GM23338 (cell line): ENCODE results near the gene INO80E. TPM values are rescaled to one million over a fixed set of nuclear protein-coding genes. Genes with fewer than 3 reads are reported as not detected.
A peak's percentile ranks its signal among the peaks of the same experiment; 100 is the strongest.

Experiments
- ATAC-seq: fragments of 200-7000 bp; cut with Tn5 transposase; 3 replicates; pipeline ENCODE4 v1.9.1; 2020
- DNase-seq: peaks from one replicate; pipeline ENCODE4 v3.0.0-alpha.2; 2015; ENCODE audit warnings: low spot score
- H2AFZ ChIP-seq: fragments of 200-600 bp; sonication (generic); 2 replicates; pipeline ENCODE4 v1.8.0; 2016; ENCODE audit warnings: antibody characterized with exemption, mild to moderate bottlenecking, moderate library complexity
- H3F3A ChIP-seq: fragments of 200-600 bp; sonication (generic); replicated peaks from 2 replicates; pipeline ENCODE4 v1.8.0; 2017; ENCODE audit warnings: antibody characterized with exemption, mixed run types, low read depth
- H3K27ac ChIP-seq: fragments of 200-600 bp; sonication (generic); 2 replicates; pipeline ENCODE4 v1.6.1; 2016; ENCODE audit warnings: low read depth
- H3K27me3 ChIP-seq: fragments of 200-600 bp; sonication (generic); 2 replicates; pipeline ENCODE4 v1.8.0; 2016; ENCODE audit warnings: mild to moderate bottlenecking, mixed run types, moderate library complexity; ENCODE audit not compliant: insufficient read depth
- H3K36me3 ChIP-seq: fragments of 200-600 bp; sonication (generic); 2 replicates; pipeline ENCODE4 v1.8.0; 2016; ENCODE audit warnings: mild to moderate bottlenecking; ENCODE audit not compliant: insufficient read depth
- H3K4me1 ChIP-seq: fragments of 200-600 bp; sonication (generic); 2 replicates; pipeline ENCODE4 v1.8.0; 2016; ENCODE audit warnings: mild to moderate bottlenecking, moderate library complexity; ENCODE audit not compliant: insufficient read depth
- H3K4me2 ChIP-seq: fragments of 200-600 bp; sonication (generic); 2 replicates; pipeline ENCODE4 v1.7.1; 2017; ENCODE audit warnings: mixed run types
- H3K4me3 ChIP-seq: fragments of 200-600 bp; sonication (generic); 2 replicates; pipeline ENCODE4 v1.6.1; 2016; ENCODE audit warnings: mixed run types
- H3K79me2 ChIP-seq: fragments of 200-600 bp; sonication (generic); replicated peaks from 2 replicates; pipeline ENCODE4 v1.8.0; 2017; ENCODE audit warnings: mild to moderate bottlenecking; ENCODE audit not compliant: insufficient read depth
- H3K9me2 ChIP-seq: fragments of 200-600 bp; sonication (generic); 2 replicates; pipeline ENCODE4 v1.8.0; 2017; ENCODE audit not compliant: insufficient read depth
- H4K20me1 ChIP-seq: fragments of 200-600 bp; sonication (generic); replicated peaks from 2 replicates; pipeline ENCODE4 v1.8.0; 2017; ENCODE audit warnings: mild to moderate bottlenecking; ENCODE audit not compliant: insufficient read depth
- H3K27ac Mint-ChIP-seq: 2 replicates; pipeline ENCODE4 v1.8.0; 2020; ENCODE audit warnings: inconsistent platforms, mild to moderate bottlenecking, moderate library complexity, mixed read lengths
- H3K27me3 Mint-ChIP-seq: 3 replicates; pipeline ENCODE4 v1.8.0; 2022; ENCODE audit warnings: low read depth, mild to moderate bottlenecking, moderate library complexity, mixed read lengths, inconsistent platforms; ENCODE audit not compliant: insufficient read depth, poor library complexity
- H3K36me3 Mint-ChIP-seq: 3 replicates; pipeline ENCODE4 v1.8.0; 2021; ENCODE audit warnings: low read depth, mild to moderate bottlenecking, inconsistent platforms, moderate library complexity, mixed read lengths
- H3K4me1 Mint-ChIP-seq: 3 replicates; pipeline ENCODE4 v1.8.0; 2020; ENCODE audit warnings: mild to moderate bottlenecking, inconsistent platforms, mixed read lengths
- H3K4me3 Mint-ChIP-seq: 3 replicates; pipeline ENCODE4 v1.8.0; 2021; ENCODE audit warnings: moderate library complexity, mild to moderate bottlenecking, inconsistent platforms, mixed read lengths
- H3K9me3 Mint-ChIP-seq: 3 replicates; pipeline ENCODE4 v1.8.0; 2020; ENCODE audit warnings: moderate library complexity, mild to moderate bottlenecking, inconsistent platforms, mixed read lengths
- EZH2 ChIP-seq: fragments of 200-600 bp; sonication (generic); IDR thresholded peaks from one replicate; pipeline ENCODE4 v1.8.0; 2017; ENCODE audit warnings: antibody characterized with exemption, mild to moderate bottlenecking, low read depth; ENCODE audit not compliant: unreplicated experiment
- EZH2phosphoT487 ChIP-seq: fragments of 200-600 bp; sonication (generic); IDR thresholded peaks from one replicate; pipeline ENCODE4 v1.8.1; 2018; ENCODE audit warnings: antibody characterized with exemption; ENCODE audit not compliant: unreplicated experiment
- JUNB ChIP-seq: IDR thresholded peaks from one replicate; pipeline ENCODE4 v1.6.1; 2016; ENCODE audit warnings: antibody characterized with exemption; ENCODE audit not compliant: unreplicated experiment
- NANOG ChIP-seq: IDR thresholded peaks from 2 replicates; pipeline ENCODE4 v1.6.1; 2016; ENCODE audit warnings: antibody characterized with exemption, borderline replicate concordance
- STAT1 ChIP-seq: IDR thresholded peaks from one replicate; pipeline ENCODE4 v1.6.1; 2016; ENCODE audit warnings: antibody characterized with exemption; ENCODE audit not compliant: unreplicated experiment
- ZNF114 ChIP-seq: fragments of 250-450 bp; sonication (Bioruptor Pico); IDR thresholded peaks from 2 replicates; pipeline ENCODE4 v1.5.0; 2020; ENCODE audit warnings: mild to moderate bottlenecking, moderate library complexity
- ZNF462 ChIP-seq: fragments of 250-450 bp; sonication (Bioruptor Pico); IDR thresholded peaks from 2 replicates; pipeline ENCODE4 v1.5.0; 2020; ENCODE audit warnings: mild to moderate bottlenecking, moderate library complexity
- polyA plus RNA-seq: library from polyadenylated mRNA; unstranded; fragments of >200 nt; fragmentation: Nextera tagmentation; extraction: Ambion mirVana; gene quantifications from 2 replicates; pipeline ENCODE4 v1.2.1, GENCODE V29; 2016
- total RNA-seq: library from RNA; depleted of rRNA; stranded (reverse); fragments of >200 nt; shearing (Covaris generic); gene quantifications from 2 replicates; pipeline ENCODE4 v1.2.3, GENCODE V29; 2014
- TF ChIP-seq, protein P1 (sequence below), 2 experiments: fragments of 200-600 bp in 1 of 2; sonication (generic) in 1 of 2; conservative IDR thresholded peaks; 2 replicates each; pipeline versions ENCODE4 v1.5.1 to v1.6.1; 2016 to 2017; ENCODE audit warnings: antibody characterized with exemption in 2 of 2, low read depth in 2 of 2, mild to moderate bottlenecking in 2 of 2, moderate library complexity in 1 of 2

The INO80E gene
- total and polyA plus RNA-seq, 2 experiments from 2014 or later, result 66.0 to 71.0 TPM

- Mint-ChIP-seq H3K27me3 (peaks cover 15% of the 10 kb centered on the region), H3K9me3 (no peaks in the 10 kb centered on the region), H3K4me1 (peaks cover 41% of the 10 kb centered on the region), H3K4me3 (no peak overlapping the region; the same call in 2 of the 3 replicates), H3K36me3 (peaks cover 25% of the 10 kb centered on the region), H3K27ac (peak overlapping the region; percentile 62; the same call in 1 of the 2 replicates)
- ATAC-seq (no peak), DNase-seq (no peak)
- no peaks in the 10 kb centered on the region for H3K27me3 ChIP-seq
- H3K4me2 ChIP-seq, result no peak overlapping the region
- TF ChIP-seq EZH2 (no peak), STAT1 (no peak), JUNB (no peak), ZNF462 (CRISPR knock-in tag) (no peak), NANOG (no peak), EZH2phosphoT487 (no peak), ZNF114 (CRISPR knock-in tag) (no peak)
- TF ChIP-seq, protein P1, sequence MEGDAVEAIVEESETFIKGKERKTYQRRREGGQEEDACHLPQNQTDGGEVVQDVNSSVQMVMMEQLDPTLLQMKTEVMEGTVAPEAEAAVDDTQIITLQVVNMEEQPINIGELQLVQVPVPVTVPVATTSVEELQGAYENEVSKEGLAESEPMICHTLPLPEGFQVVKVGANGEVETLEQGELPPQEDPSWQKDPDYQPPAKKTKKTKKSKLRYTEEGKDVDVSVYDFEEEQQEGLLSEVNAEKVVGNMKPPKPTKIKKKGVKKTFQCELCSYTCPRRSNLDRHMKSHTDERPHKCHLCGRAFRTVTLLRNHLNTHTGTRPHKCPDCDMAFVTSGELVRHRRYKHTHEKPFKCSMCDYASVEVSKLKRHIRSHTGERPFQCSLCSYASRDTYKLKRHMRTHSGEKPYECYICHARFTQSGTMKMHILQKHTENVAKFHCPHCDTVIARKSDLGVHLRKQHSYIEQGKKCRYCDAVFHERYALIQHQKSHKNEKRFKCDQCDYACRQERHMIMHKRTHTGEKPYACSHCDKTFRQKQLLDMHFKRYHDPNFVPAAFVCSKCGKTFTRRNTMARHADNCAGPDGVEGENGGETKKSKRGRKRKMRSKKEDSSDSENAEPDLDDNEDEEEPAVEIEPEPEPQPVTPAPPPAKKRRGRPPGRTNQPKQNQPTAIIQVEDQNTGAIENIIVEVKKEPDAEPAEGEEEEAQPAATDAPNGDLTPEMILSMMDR (conservative IDR thresholded peaks at IDR 0.05; ENCODE audit: low read depth in 2 of 2), result no peak
- peaks cover 8% of the 10 kb centered on the region; the same call in 1 of the 2 replicates for H4K20me1 ChIP-seq
- no peak overlapping the region for H3K27ac ChIP-seq
- H3K4me1 ChIP-seq, result peaks cover 18% of the 10 kb centered on the region
- no peaks in the 10 kb centered on the region for H3K79me2 ChIP-seq
- H3K36me3 ChIP-seq, result peaks cover 5% of the 10 kb centered on the region; the same call in 1 of the 2 replicates
- H3K4me3 ChIP-seq, result no peak overlapping the region
- H3K9me2 ChIP-seq, result no peaks in the 10 kb centered on the region
- H2AFZ ChIP-seq, result no peak overlapping the region
- H3F3A ChIP-seq, result 0 out of 2 replicates have a peak, but pooled peaks cover 1% of the 10 kb centered on the region
Observed at GRCh38 chr16:30002614-30003346, 6.7 kb downstream of the INO80E start.
